GM03348 (cell line): ENCODE results near the gene MYCN.

Source experiments
- DNase-seq: peaks from one replicate; pipeline ENCODE4 v3.0.0; 2012; ENCODE audit warnings: low spot score

MYCN gene

DNA sequence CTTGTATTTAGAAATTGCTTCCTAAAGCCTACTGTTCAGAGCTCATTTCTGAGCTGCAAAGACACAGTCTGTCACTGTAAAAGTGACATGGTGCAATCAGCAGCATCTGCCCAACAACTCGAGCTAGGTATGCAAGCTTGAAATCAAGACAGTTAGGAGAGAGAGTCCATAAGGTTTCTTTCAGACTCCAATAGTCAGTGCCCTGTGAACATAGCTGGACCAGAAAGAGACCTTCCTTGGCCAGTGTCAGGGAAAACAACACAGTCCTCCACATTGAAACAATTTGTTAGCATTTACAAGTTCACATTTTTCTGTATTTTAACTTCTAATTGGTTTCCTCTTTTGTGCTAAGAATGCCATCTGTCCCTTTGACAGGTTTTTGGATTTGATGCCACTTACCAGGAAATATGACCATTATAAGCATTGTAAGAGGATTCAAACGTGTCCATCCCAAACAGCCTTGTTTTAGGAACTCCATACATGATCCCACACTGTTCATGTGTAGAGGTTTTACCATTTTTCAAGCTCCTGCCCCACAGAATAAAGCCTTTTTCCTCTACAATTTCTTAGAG lies 8.9 kb upstream of the MYCN start:
- DNase-seq = no peak

GRCh38 chr2:15931950-15932349 lies 8.4 kb upstream of the MYCN start:
- no peak for DNase-seq

GRCh38 chr2:15932394-15933183 lies 7.8 kb upstream of the MYCN start:
- DNase-seq = no peak

DNA sequence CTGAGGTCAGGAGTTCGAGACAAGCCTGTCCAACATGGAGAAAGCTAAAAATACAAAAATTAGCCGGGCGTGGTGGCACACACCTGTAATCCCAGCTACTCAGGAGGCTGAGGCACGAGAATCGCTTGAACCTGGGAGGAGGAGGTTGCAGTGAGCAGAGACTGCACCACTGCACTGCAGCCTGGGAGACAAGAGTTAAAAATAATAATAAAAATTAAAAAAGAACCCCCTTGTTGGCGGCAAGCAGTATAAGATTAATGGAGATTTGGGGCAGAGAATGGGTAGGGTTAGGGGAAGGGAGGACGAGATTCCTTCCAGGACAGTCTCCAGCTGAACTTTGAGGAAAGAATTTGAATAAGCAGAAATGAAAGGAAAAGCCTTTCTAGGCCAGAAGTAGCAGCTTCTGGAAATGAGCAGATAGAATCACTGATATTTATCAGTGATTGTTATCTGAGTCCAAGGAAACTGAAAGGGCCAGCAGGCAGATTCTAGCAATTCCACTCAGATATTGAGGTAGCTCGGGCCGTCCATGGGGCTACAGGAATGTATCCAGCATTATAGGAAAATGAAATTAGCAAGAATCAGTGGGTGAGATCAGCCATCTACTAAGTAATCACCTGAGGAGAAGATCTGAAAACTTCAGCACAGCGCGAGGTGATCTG lies 7.0 kb upstream of the MYCN start:
- no peak for DNase-seq

- DNase-seq = no peak
These were observed 5.9 kb upstream of the MYCN start for GRCh38 chr2:15934291-15934945.

- no peak for DNase-seq
These were observed 5.2 kb upstream of the MYCN start for GRCh38 chr2:15935189-15935588.

- DNase-seq = no peak
These were observed 4.7 kb upstream of the MYCN start for GRCh38 chr2:15935675-15936074.

- DNase-seq = no peak
These were observed 3.9 kb upstream of the MYCN start for GRCh38 chr2:15936277-15937104.

DNA sequence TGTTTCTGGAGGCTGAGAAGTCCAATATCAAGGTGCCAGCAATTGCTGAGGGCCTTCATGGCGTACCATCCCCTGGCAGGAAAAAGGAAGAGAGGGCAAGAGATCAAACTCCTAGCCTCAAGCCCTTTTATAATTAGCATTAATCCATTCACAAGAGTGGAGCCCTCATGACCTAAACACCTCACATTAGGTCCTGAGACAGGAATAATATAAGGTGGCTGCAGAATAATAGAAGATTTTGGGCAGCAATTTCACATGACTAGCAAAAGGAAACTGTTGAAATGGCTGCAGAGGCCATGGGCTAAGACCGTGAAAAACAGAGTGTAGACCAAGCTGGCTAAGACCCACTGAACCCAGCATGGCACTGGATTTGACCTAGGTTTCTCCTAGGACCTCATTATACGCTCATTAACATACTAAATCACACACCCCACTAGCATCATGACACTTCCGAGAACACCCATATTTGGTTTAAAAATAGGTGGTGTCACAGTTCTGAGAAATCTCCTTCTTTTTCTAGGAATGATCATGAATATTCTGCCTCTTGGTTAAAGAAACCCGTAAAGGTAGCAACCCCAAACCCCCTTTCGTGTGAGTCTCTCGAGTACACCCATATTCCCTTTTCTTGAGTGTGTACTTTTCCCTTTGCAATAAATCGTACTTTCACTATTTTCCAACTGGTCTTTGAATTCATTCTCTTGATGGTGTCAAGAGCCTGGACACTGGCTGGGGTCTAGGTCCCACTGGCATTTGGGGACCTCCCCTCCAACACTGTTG lies 3.1 kb upstream of the MYCN start:
- DNase-seq = no peak

DNA sequence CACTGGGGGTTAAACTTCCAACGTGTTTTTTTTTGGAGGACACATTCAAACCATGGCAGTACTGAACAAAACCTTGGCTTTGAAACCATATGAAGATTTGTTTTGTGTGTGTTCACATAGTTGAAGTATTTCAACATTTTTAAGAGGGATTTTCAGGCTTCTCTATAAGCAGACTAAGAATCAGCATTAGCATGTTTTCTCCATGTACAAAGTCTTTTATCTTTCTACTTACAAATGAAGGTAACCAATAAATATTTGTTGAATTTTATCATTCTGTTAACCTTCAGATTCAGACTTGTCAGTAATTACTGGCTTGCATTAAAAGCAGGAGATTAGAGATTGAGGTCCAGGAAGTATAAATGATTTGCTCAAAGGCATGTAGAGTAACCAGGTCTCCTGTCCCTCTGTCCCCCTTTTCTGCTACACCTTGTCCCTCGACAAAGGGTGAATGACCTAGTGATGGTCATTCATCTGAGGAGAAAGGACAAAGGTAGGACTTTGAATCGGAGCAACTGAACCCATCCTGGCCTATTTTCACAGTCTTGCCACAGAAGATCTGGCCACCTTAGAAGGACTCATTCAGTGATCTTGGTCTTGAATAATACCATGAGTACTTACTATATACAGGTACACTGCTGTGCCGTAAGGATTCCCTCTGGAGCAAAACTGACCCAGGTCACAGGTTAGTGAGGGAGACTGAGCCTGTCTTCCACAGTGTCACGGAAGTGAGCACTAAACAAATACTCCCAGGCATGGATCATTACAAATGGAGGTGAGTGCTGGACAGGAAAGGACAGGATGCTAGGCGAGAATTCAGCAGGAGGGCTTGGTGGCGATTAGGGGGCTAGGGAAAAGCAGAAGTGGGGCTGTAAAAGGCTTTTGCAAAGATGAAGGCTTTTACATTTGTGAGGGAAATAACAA lies 2.2 kb upstream of the MYCN start:
- DNase-seq = no peak

DNA sequence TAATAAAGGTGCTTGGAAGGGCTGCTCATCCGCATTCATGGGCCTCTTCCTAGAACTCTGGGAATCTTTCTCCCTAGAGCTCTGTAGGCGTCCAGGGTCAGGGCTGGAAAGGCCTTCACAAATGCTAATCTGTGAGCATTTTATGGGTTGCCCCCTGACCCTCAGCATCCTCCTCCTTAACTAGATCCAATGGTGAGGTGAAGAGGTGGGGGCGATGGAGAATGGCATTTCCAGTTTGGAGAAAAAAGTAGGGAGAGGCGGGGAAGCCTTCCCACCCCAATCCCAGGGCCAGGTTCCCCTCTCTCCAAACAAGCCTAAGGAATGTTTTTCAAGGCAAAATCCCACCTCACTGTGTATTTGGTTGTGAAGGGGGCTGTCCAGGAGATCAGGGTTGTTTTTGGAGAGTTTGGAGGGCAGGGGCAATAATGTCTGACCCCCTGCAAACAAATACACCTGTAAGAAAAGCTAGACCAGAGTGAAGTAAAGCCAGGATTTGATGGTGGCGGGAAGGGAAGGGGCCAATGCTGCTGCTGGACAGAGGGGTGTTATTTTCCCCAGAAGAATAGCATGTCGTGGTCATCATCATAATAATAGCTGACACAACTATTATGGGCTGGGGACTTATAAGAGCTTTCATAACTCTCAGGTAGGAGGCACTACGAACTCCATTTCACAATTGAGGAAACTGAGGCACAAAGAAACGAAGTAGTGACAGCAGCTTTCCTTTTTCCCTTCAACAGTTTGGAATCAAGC lies 1.4 kb upstream of the MYCN start:
- no peak for DNase-seq

- DNase-seq = peak; percentile 81
These were observed 845 bp upstream of the MYCN start for GRCh38 chr2:15939556-15939853.

DNA sequence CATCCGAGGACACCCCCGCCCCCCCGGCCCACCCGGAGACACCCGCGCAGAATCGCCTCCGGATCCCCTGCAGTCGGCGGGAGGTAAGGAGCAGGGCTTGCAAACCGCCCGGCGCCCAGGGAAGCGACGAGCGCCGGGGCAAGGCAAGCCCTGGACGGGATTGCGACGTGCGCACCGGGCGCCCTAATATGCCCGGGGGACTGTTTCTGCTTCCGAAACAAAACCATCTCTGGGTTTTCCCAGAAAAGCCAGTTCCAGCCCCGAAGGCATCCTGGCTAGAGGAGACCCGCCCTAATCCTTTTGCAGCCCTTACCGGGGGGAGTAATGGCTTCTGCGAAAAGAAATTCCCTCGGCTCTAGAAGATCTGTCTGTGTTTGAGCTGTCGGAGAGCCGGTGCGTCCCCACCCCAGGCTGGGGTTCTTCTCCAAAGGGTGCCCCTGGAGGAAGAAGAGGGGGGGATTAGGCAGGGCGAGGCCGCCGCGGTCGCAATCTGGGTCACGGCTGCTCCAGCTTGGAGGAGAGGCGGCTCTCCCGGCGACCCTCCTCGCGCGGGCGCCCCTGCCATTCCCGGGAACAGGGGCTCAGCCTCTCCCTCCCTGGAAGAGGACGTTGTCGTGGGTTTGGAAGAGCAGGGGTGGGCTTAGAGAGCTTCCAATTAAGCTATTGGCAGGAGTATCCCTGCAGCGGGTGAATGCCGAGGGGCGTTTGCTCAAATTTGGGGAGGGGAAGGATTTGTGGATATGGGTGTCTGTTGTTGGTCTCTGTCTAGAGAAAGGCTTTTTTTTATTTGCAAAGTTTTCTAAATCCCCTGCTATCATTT lies 521 bp downstream of the MYCN start:
- peak; percentile 22 for DNase-seq

GRCh38 chr2:15941481-15941850 lies 1.1 kb downstream of the MYCN start:
- DNase-seq = peak; percentile 13

- peak; percentile 38 for DNase-seq
These were observed 1.7 kb downstream of the MYCN start for GRCh38 chr2:15941871-15942710.

DNA sequence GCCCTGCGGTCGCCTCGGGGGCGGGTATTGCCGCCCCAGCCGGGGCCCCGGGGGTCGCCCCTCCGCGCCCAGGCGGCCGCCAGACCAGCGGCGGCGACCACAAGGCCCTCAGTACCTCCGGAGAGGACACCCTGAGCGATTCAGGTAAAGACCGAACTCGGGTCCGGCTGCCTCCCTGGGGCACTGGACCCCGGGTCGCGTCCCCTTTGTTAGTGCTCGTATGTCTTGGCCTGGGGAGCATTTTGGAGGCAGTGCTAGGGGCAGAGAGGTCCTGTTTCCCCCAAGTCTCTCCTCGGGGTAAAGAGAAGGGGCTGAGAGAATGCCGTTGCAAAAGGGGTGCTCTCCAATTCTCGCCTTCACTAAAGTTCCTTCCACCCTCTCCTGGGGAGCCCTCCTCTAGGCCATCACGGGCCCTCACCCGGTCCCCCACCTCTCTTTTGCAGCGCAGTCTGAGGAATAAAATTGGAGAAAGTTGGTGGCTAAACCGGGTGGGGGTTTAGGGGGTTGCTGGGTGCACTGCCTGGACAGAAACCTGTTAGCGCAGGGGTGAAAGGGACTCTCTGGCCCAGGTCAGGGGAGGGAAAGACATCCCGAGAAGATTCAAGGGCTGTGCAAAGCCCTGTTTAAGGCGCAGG lies 2.5 kb downstream of the MYCN start:
- no peak for DNase-seq
